Heart left ventricle (tissue), 16 donors: Measurements from ENCODE around the gene S100A7. TPM values are rescaled to one million over a fixed set of nuclear protein-coding genes. Genes with fewer than 3 reads are reported as not detected.
"Not testable (repeated sequence)": the region's sequence is repeated elsewhere in the genome, so short reads cannot be mapped to it uniquely, and the experiment has no call there.

Experiments used
- ATAC-seq, 4 donors: fragments of 200-7000 bp; cut with Tn5 transposase; one replicate each; pipeline ENCODE4 v1.9.1; 2020 to 2022; ENCODE audit warnings: moderate library complexity in 4 of 4, mild to moderate bottlenecking in 3 of 4, moderate number of reproducible peaks in 1 of 4
- DNase-seq, 5 donors: peaks; one replicate each; pipeline ENCODE4 v3.0.0-alpha.2; 2020
- H3K27ac ChIP-seq, 12 donors: fragments of 200-600 bp; sonication (generic) in 4 of 12; one replicate each; pipeline versions ENCODE4 v1.5.0 to v1.8.0; 2016 to 2022; ENCODE audit warnings: mild to moderate bottlenecking in 2 of 12
- H3K27me3 ChIP-seq, 9 donors: fragments of 200-600 bp; sonication (generic) in 2 of 9; one replicate each; pipeline versions ENCODE4 v1.5.1 to v1.8.0; 2016 to 2022; ENCODE audit warnings: mild to moderate bottlenecking in 3 of 9
- H3K36me3 ChIP-seq, 9 donors: fragments of 200-600 bp; sonication (generic) in 2 of 9; one replicate each; pipeline versions ENCODE4 v1.5.0 to v1.8.0; 2018 to 2022; ENCODE audit warnings: mild to moderate bottlenecking in 2 of 9
- H3K4me1 ChIP-seq, 12 donors: fragments of 200-600 bp; sonication (generic) in 4 of 12; one replicate each; pipeline versions ENCODE4 v1.5.0 to v1.8.0; 2016 to 2022; ENCODE audit warnings: mild to moderate bottlenecking in 3 of 12
- H3K4me3 ChIP-seq, 12 donors: fragments of 200-600 bp; sonication (generic) in 4 of 12; one replicate each; pipeline versions ENCODE4 v1.5.0 to v1.8.0; 2017 to 2022; ENCODE audit warnings: mild to moderate bottlenecking in 9 of 12, moderate library complexity in 4 of 12
- H3K9me3 ChIP-seq, 12 donors: fragments of 200-600 bp; sonication (generic) in 4 of 12; one replicate each; pipeline versions ENCODE4 v1.5.0 to v1.8.0; 2016 to 2022; ENCODE audit warnings: mild to moderate bottlenecking in 1 of 12
- CTCF ChIP-seq, 12 donors: fragments of 200-600 bp; sonication (generic) in 4 of 12; IDR thresholded peaks; one replicate each; pipeline versions ENCODE4 v1.5.0 to v1.8.0; 2018 to 2022; ENCODE audit warnings: antibody characterized with exemption in 12 of 12, mild to moderate bottlenecking in 5 of 12
- POLR2A ChIP-seq, 2 donors: fragments of 450-650 bp; IDR thresholded peaks; one replicate each; pipeline ENCODE4 v1.6.1; 2017; ENCODE audit warnings: antibody characterized with exemption in 2 of 2, mild to moderate bottlenecking in 2 of 2, moderate library complexity in 2 of 2
- WGBS, 4 donors: extraction: QIAGEN DNeasy Blood & Tissue Kit in 2 of 4; methylation state at CpG; one replicate each; pipeline versions ENCODE4 v1.1.5 to v1.1.7; 2013 to 2018; 5-methylcytosine and 5-hydroxymethylcytosine counted together
- intact Hi-C, 10 donors: fragments of 100-400 bp; cut with DNase I; formaldehyde crosslinking; loops; one replicate each; pipeline versions ENCODE4 v1.11.1 to v1.14.2; 2022
- polyA plus RNA-seq, 2 donors: library from polyadenylated mRNA; stranded (reverse); fragments of 200-250 nt; gene quantifications; one replicate each; pipeline ENCODE4 v1.2.3, GENCODE V29; 2013
- total RNA-seq, 9 donors: library from RNA; depleted of rRNA in 2 of 9; stranded (reverse); fragments of >200 nt in 2 of 9; fragmentation: NEBNext Ultra II Directional in 3 of 9; extraction: Animal tissue kit (Norgen Biotek cat#: 25700) in 3 of 9; gene quantifications; one replicate each; pipeline versions ENCODE4 v1.1.0 to v1.2.4, GENCODE V29; 2016 to 2023
- donor health status: ischemic (EF 13 %, LVEDD 7.1; RV severe dilation, severe dysfunction).
- donor health status: healthy with polysubstance abuse.
- donor health status: DM: no; HTN: yes; CAD: no.
- donor health status: DM: no; HTN: no; CAD: no.
- donor health status: ischemic (EF 25% LVEDD 6.9; RV normal size, moderate dysfunction).
- donor health status: ischemic (EF 25% LVEDD 5.7; RV mildly dilated, moderate dysfunction).
- donor health status: healthy.
- donor health status: DM: yes; HTN: yes; CAD: no.
- donor health status: ischemic (EF 35%, LVEDD 5.7; RV mildly dilated, moderate dysfunction).
- donor health status: nonischemic (EF 11% LVEDD 7.7; RV severe dilation, severe dysfunction).
- donor health status: DM: yes; HTN: yes; CAD: no.
- donor health status: PGD.
- donor health status: ischemic (EF 29% LVEDD 5.4; RV normal size, mild dysfunction).
- donor health status: nonischemic (EF 23%, LVEDD 6.1; RV moderate dilation, normal function).

S100A7 gene
- total and polyA plus RNA-seq, 11 donors: not detected

- DNase-seq: no peak
- Histone ChIP-seq H3K27ac (no peak overlapping the region), H3K4me1 (no peaks in the 10 kb centered on the region), H3K27me3 (peaks cover 0 to 3% (median 0%) of the 10 kb centered on the region in 9 donors), H3K9me3 (no peaks in the 10 kb centered on the region), H3K4me3 (no peak overlapping the region), H3K36me3 (no peaks in the 10 kb centered on the region)
- TF ChIP-seq POLR2A (IDR thresholded peaks at IDR 0.05) (no peak), CTCF (IDR thresholded peaks at IDR 0.05) (no peak)
- no peak for ATAC-seq
- 32 to 43% (median 38%) methylated on average over 1 of the region's 1 CpG for WGBS, 4 donors
- intact Hi-C loops: no loop called here
These were observed 4.1 kb downstream of the S100A7 start for GRCh38 chr1:153456396-153456795.

GRCh38 chr1:153448851-153449250 lies 11.6 kb downstream of the S100A7 start:
- H3K4me3 ChIP-seq, H3K27ac ChIP-seq, H3K4me1 ChIP-seq, ATAC-seq, H3K36me3 ChIP-seq, H3K9me3 ChIP-seq, intact Hi-C loops, DNase-seq: not testable (repeated sequence)
- WGBS, 4 donors: 79 to 85% (median 80%) methylated on average over 4 of the region's 4 CpGs
- peaks cover 0 to 37% (median 0%) of the 10 kb centered on the region in 9 donors for H3K27me3 ChIP-seq

DNA sequence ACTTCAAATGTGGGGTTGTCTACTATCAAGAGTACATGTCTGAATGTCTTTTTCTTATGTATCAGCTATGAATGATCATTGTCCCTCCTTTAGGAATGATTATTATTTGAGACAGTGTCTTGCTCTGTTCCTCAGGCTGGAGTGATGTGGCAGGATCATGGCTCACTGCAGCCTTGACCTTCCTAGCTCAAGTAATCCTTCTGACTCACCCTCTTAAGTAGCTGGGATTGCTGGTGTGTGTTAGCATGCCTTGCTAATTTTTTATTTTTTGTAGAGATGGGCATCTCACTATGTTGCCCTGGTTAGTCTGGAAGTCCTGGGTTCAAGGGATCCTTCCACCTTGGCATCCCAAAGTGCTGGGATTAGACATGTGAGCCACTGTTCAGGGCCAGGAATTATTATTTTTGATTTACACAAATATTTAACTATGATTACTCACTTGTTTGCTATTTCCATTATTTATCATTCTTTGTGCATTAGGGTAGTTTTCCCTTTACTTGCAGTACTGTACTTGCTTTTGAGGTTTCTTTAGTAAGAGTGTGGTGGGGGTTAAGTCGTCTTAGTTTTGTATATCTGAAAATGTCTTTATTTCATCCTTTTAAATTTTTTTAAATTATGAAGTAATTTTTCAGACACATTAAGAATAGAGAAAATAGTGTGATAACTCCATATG lies 12.8 kb downstream of the S100A7 start:
- Histone ChIP-seq H3K4me3 (no peak overlapping the region), H3K9me3 (no peaks in the 10 kb centered on the region), H3K27me3 (peaks cover 0 to 43% (median 2%) of the 10 kb centered on the region in 9 donors), H3K36me3 (no peaks in the 10 kb centered on the region), H3K27ac (no peak overlapping the region), H3K4me1 (no peaks in the 10 kb centered on the region)
- 77 to 84% (median 84%) methylated on average over 1 of the region's 1 CpG for WGBS, 4 donors
- DNase-seq (no peak), ATAC-seq (no peak)
- TF ChIP-seq CTCF (IDR thresholded peaks at IDR 0.05): no peak
- no peak for TF ChIP-seq POLR2A (IDR thresholded peaks at IDR 0.05)
- intact Hi-C loops: no loop called here

DNA sequence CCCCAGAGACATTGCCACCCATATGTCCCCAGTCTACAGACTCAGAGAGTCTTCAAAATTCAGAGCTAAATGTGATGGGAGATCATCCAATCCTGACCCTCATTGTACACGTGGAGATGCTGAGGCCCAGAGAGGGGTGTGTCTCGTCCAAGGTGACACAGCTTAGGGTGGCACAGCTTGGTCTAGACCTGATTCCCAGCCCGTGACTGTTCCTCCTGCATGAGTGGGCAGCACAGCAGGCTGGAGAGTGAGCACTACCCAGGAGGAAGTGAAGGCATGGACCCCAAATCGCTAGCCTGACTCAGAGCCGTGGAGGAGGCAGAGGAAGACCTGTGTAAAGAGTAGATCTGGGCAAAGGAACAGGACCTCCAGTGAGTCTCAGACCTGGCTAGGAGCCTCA lies 16.4 kb downstream of the S100A7 start:
- Histone ChIP-seq H3K4me1 (no peaks in the 10 kb centered on the region), H3K4me3 (no peak overlapping the region), H3K27ac (no peak overlapping the region), H3K36me3 (no peaks in the 10 kb centered on the region), H3K9me3 (no peaks in the 10 kb centered on the region), H3K27me3 (peaks cover 0 to 20% (median 2%) of the 10 kb centered on the region in 9 donors)
- intact Hi-C loops: no loop called here
- ATAC-seq: no peak
- DNase-seq: no peak
- TF ChIP-seq CTCF (IDR thresholded peaks at IDR 0.05) (no peak), POLR2A (IDR thresholded peaks at IDR 0.05) (no peak)
- WGBS, 4 donors: 65 to 94% (median 69%) methylated on average over 2 to 5 of the region's 5 CpGs

- intact Hi-C loops: no loop called here
These were observed 17.0 kb downstream of the S100A7 start for GRCh38 chr1:153443486-153443885.

More at GRCh38 chr1:153443486-153443885, 17.0 kb downstream of the S100A7 start:
- no peak for DNase-seq
- H3K4me3 ChIP-seq: no peak overlapping the region
- 52 to 79% (median 61%) methylated on average over 3 to 4 of the region's 4 CpGs for WGBS, 4 donors
- H3K27ac ChIP-seq: no peak overlapping the region
- no peak for TF ChIP-seq POLR2A (IDR thresholded peaks at IDR 0.05)
- TF ChIP-seq CTCF (IDR thresholded peaks at IDR 0.05): no peak
- no peaks in the 10 kb centered on the region for H3K4me1 ChIP-seq
- H3K27me3 ChIP-seq: peaks cover 0 to 20% (median 2%) of the 10 kb centered on the region in 9 donors
- no peaks in the 10 kb centered on the region for H3K9me3 ChIP-seq
- no peaks in the 10 kb centered on the region for H3K36me3 ChIP-seq
- ATAC-seq: no peak
